ENCODE results near the gene FER1L5. TPM values are rescaled to one million over a fixed set of nuclear protein-coding genes. Genes with fewer than 3 reads are reported as not detected.
A peak's percentile ranks its signal among the peaks of the same experiment; 100 is the strongest.

Gene FER1L5
- total and polyA plus RNA-seq, 8 donors = 0.93 to 3.2 (median 1.4) TPM

GRCh38 chr2:96690306-96691021 is 47.9 kb downstream of the FER1L5 start:
- ATAC-seq (no peak), FAIRE-seq (no peak), DNase-seq (no peak)
- no peak for TF ChIP-seq CTCF (IDR thresholded peaks at IDR 0.05)
- Histone ChIP-seq H3K9me3 (no peaks in the 10 kb centered on the region), H3K27ac (no peak overlapping the region), H3K4me1 (no peaks in the 10 kb centered on the region), H3K4me3 (no peak overlapping the region), H3K36me3 (no peaks in the 10 kb centered on the region), H3K27me3 (no peaks in the 10 kb centered on the region)
- intact Hi-C loops (cut with DNase I) = no loop called here
- 92% methylated on average over 16 of the region's 16 CpGs for WGBS, 2 donors

DNA sequence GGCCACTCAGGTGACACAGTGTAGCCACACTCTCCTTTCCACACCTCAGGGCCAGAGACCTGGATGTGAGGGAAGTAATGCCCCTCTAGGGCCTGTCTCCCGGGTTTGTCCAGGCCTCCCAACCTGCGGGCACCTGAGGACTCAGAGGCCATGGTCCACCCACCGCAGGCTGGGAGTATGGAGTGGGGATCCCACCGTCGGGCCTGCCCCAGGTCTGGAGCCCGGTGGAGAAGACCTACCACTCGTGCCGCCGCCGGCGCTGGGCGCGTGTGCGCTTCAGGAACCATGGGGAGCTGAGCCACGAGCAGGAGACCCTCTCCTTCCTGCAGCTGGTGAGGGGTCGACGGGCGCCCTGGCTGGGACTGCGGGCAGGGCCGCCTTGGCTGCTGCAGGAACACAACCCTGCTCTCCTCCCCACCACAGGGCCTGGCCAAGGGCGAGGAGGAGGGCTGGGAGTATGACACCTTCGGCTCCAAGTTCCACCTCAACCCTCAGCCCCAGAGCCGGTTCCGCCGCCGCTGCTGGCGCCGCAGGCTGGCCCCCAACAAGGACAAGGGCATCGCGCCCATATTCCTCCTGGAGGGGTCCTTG is 48.6 kb downstream of the FER1L5 start:
- no peak for DNase-seq
- Histone ChIP-seq H3K4me1 (no peaks in the 10 kb centered on the region), H3K9me3 (no peaks in the 10 kb centered on the region), H3K27ac (no peak overlapping the region), H3K36me3 (no peaks in the 10 kb centered on the region), H3K27me3 (no peaks in the 10 kb centered on the region), H3K4me3 (no peak overlapping the region)
- intact Hi-C loops (cut with DNase I) = no loop called here
- FAIRE-seq = no peak
- TF ChIP-seq CTCF (IDR thresholded peaks at IDR 0.05) = no peak
- WGBS, 2 donors = 92 to 94% methylated on average over 28 to 30 of the region's 30 CpGs
- no peak for ATAC-seq

DNA sequence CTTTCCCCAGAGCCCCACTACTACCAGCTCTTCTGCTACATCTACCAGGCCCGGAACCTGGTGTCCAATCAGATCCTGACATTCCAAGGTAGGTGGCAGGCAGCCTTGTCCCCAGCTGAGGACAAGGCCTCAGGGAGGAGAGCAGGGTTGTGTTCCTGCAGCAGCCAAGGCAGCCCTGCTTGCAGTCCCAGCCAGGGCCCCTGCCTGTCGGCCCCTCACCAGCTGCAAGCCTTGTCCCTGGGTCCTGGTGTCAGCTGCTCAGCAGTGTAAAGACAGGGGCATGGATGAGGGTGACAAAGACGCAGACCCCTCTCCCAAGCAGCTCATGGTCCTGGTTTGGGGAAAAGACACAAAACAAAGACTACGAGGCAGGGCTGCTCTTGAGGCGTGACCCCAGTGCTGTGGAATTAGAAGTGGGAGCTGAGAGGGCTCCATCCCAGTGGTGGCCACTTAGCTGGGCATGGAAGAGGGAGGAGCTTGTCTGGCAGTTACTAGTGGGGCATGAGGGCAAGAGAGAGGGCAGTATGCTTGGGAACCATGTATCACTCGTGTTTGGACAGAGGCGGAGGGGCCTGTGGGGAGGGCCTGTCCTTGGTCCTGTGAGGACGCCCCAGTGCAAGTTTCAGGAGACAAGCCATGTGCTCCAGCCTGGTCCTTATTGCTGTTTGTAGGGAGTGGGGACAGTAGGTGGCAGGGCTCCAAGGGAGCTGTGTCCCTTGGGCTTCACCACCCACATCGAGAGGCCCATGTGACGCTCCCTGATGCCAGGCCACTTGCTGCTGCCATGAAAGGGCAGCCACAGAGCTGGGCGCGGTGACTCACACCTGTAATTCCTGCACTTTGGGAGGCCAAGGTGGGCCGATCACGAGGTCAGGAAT is 49.8 kb downstream of the FER1L5 start:
- 84 to 91% methylated on average over 14 of the region's 14 CpGs for WGBS, 2 donors
- no peak overlapping the region for H3K27ac ChIP-seq
- no peak for ATAC-seq

DNA sequence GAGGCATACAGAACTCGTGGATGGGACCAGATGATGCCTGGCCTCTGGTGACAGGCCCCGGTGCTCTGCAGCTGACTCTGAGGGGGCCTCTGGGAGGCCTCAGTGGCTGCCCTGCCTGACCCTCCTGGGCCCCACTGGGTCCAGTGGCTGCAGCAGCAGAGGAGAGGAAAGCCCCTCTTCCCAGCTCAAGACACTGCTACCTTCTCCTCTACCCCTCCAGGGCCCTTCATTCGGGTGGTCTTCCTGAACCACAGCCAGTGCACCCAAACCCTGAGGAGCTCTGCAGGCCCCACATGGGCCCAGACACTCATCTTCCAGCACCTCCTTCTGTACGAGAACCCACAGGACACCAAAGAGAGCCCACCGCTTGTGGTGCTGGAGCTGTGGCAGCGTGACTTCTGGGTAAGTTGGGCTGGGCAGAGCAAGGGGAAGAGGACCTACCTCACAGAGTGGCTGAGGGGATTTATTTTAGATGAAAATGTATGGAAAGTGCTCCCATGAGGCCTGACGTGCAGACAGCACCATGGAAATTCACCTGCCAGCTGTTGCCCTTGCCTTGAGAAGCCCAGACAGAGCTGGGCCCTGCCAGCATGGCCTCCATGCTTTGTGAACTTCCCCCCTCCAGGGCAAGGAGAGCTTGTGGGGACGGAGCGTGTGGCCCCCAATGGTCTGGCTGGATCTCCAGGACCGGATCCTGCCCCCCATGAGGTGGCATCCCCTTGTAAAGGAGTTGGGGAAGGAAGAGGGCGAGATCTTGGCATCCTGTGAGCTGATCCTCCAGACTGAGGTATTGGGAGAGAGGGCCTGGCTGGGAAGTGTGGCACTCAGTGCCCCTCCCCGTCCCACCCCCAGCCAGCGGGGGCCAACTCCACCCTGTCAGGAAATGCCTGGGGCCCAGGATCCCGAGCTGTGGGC is 51.0 kb downstream of the FER1L5 start:
- intact Hi-C loops (cut with DNase I) = no loop called here
- Histone ChIP-seq H3K4me3 (no peak overlapping the region), H3K9me3 (no peaks in the 10 kb centered on the region), H3K36me3 (no peaks in the 10 kb centered on the region), H3K27ac (no peak overlapping the region), H3K27me3 (no peaks in the 10 kb centered on the region), H3K4me1 (no peaks in the 10 kb centered on the region)
- WGBS, 2 donors = 86 to 94% methylated on average over 14 of the region's 14 CpGs
- no peak for ATAC-seq
- TF ChIP-seq CTCF (IDR thresholded peaks at IDR 0.05) = no peak
- FAIRE-seq = no peak
- DNase-seq = no peak

More for the DNA sequence above, 49.8 kb downstream of the FER1L5 start:
- FAIRE-seq = no peak
- no peaks in the 10 kb centered on the region for H3K27me3 ChIP-seq
- H3K9me3 ChIP-seq = no peaks in the 10 kb centered on the region
- no peak for TF ChIP-seq CTCF (IDR thresholded peaks at IDR 0.05)
- H3K36me3 ChIP-seq = no peaks in the 10 kb centered on the region
- DNase-seq = peak in 1 of 6 donors; percentile 48
- no peak overlapping the region for H3K4me3 ChIP-seq
- no peaks in the 10 kb centered on the region for H3K4me1 ChIP-seq
- intact Hi-C loops (cut with DNase I) = no loop called here

All from pancreas (tissue), 10 donors.